GM21447 (cell line): ENCODE measurements around the gene RHCG.

ENCODE experiments used
- ATAC-seq: cut with Tn5 transposase; IDR thresholded peaks from one replicate; pipeline ENCODE4 v1.9.1; 2021; ENCODE audit not compliant: unreplicated experiment

Gene RHCG

DNA sequence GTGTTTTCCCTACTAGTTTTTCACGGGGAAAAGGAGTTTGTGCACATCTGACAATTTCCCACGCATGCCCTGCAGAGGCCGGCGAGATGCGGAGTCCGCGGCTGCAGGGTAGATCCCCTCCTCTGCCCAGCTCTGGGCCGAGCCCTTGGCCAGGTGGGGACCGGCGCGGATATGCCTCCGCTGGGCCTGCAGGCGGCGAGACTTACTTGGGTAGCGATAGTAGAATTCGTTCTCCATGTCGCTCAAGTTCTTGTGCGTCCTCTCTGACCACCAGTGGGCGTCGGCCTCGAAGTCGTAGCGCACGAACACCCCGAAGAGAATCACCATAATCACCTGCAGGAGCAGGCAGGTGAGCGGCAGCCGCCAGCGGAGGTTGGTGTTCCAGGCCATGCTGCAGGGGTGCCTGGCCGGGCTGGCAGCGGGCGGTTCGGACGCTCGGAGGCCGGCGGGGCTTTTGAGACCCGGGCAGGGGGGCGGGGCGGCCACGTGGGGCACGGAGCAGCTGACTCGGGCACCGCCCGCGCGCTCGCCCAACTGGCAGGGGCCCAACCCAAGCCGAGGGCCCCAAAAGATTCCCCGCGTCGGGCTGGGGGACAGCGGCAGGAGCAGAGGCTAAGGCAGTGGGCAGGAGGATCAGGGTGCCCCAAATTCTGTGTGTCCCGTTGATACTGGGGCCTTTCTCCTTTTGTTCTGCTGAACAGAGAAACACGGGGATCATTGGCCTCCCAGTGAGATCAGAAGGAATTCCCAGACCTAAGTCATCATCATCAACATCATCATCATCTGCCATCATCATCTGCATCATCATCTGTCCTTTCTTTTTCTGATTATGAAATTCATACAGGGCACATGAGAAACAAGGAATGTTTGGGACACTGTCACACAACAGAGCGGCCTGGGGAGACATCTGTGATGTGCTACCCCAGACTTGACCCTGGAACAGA is at the start of gene RHCG:
Gene RHCG (minus strand): TSS at position 429 of the 944 bp plus-strand sequence. CDS start 39 bp downstream, at position 390.
- no peak for ATAC-seq

DNA sequence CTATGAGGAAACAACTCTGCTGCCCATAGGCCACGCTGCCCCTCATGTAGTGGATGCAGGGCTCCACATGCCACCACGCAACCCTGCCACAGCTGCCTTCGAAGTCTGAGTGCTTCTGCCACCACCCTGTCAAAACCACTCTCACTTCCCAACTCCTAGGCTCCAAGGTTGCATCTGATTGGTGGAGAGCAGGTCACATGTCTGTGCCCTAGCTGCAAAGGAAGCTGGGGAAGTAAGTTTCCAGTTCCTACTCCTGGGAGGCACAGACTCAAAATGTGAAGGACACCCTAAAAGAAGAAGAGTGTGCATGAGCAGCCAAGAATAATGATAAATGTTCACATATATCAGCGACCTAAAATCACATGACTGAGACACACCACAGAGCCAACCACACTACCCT is 47.0 kb upstream of the RHCG start:
- no peak for ATAC-seq

DNA sequence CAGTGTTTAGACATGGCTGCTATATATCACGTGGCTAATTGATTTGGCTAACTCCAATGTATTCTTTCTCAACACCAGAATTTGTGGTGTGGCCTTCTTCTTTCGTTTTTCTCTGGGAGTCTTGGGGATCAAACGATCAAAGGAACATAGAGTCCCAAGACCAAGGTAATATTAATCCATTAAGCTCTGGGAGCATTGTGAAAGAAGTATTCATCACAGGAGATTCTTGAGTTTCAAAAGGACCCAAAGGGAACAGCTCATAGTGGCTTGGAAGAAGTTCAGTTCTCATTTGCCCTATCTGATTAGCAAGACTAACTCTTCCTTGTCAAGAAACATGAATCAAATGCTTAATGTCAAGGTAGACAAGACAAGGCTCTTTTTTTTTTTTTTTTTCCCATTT is 46.0 kb upstream of the RHCG start:
- no peak for ATAC-seq

DNA sequence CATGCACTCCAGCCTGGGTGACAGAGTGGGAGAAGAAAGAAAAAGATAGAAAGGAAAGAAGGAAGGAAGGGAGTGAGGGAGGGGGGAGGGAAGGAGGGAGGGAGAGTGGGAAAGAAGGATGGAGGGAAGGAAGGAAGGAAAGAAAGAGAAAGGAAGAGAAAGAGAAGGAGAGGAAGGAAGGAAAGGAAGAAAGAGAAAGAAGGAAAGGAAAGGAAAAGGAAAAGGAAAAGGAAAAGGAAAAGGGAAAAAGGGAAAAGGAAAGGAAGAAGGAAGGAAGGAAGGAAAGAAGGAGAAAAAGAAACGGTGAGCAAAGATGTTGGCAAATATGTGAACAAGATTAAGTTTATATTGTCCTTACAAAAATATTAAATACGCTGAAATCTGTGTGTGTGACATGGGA is 42.6 kb upstream of the RHCG start:
- no peak for ATAC-seq

DNA sequence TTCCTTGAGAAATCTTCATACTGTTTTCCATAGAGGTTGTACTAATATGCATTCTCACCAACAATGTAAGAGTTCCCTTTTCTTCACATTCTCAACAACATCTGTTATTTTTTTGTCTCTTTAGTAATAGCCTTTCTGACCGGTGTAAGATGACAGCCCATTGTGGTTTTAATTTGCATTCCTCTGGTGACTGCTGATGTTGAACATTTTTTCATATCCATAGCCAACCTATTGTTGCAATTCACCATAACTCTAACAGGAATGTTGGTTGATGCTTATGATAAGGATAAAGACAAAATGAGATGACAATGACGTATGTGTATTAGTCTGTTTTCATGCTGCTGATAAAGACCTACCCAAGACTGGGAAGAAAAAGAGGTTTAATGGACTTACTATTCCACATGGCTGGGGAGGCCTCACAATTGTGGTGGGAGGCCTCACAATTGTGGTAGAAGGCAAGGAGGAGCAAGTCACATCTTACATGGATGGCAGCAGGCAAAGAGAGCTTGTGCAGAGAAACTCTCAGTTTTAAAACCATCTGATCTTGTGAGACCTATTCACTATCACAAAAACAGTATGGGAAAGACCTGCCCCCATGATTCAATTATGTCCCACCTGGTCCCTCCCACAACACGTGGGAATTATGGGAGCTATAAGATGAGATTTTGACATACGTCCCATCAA is 37.6 kb upstream of the RHCG start:
- no peak for ATAC-seq

DNA sequence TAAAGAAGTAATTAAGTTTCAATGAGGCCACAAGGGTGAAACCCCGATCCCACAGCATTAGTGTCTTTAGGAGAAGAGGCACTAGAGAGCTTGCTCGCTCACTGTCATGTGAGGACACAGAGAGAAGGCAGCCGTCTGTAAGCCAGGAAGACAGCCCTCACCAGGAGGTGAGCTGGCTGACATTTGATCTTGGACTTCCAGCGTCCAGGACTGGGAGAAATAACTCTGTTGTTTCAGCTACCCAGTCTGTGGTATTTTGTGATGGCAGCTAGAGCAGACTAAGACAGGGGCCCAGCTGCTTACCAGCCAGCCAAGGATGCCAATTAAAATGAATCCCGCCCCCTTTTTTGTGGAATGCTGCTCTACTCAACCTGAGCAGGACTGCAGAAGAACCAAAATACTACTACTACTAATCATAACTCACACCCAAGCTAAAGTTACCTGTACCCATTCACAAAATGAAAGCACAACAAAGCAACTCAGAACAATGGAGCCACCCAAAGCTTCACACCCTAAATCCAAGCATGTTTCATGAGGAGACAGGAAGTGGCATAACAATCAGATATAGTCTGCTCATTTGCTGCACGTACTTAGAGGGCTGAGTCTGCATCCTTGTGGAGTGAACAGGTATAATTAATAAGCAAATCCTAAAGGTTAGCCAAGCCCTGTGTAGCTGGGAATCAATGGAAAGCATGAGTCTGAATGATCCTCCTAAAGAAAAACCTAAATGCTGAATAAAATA is 35.6 kb upstream of the RHCG start:
- no peak for ATAC-seq

DNA sequence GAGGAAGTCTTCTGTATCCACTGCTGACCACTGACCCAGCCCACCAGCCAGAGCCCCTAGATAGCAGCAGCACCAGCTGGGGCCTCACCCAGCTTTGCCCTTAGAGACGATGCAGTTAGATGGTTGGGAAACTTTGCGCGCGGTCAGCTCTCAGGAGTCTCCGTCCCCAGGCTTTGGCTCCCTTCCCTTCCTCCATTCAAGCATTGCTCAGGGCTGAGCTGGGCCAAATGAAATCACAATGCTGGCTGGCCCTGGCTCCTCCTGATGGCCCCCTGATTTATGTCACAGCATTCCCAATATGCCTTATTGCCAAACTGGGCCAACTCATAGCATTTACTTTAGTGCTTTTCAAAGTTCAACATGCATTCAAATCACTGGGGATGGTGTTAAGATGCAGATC is 34.6 kb upstream of the RHCG start:
- no peak for ATAC-seq

DNA sequence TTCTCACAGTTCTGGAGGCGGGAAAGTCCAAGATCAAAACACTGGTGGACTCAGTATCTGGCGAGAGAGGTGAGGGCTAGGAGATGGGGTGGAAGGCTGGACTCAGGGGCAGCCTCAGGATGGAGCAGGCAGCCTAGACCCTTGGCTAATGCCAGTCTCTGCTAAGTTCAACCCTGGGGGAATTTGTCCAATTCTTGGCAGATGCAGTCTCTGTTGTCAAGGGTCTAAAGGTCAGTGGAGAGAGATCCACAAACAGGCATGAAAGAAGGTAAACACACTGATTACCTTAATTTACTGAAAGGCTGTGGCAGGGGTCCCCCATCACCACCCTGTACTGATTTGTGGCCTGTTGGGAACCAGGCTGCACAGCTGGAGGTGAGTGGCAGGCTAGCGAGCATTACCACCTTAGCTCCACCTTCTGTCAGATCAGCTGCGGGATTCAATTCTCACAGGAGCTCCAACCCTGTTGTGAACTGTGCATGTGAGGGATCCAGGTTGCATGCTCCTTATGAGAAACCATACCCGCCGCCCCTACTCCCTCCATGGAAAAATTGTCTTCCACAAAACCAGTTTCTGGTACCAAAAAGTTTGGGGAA is 32.5 kb upstream of the RHCG start:
- ATAC-seq: no peak

DNA sequence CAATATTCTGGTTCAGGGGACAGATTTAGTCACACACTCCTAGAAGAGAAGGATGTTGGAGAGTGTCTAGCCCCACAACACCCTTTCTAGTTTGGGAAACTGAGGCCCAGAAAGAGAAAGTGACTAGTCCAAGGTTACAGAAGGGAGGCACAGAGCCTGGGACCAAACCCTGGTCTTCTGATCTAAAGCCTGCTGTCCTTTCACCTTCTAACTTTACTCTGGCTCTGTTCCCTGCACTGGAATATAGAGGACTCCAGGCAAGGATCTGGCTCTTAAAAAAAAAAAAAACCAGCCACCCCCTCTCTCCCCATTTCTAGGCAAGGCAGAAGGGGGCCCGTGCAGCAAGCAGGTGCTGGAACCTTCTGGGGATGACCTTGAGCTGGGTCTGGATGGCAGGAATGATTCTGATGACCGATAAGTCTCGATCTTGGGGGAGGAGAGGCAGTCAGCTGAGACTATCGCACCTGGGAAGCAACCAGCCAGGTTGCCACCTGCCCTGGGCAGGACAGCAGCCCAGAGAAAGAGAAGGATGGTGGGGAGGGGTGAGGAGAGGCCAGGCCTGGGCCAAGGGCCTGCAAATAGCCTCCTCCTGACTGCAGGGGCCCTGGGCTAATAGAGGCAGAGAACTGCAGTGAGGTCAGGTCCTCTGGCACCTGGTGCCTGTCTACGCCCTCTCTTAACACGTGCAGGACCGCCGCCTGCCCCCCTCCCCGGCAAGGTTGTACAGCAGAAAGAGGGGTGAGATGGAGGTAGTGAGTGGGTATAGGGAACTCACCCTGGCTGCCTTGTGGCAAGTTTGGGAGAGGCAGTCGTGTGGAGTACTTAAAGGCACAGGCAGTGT is 30.4 kb upstream of the RHCG start:
- no peak for ATAC-seq

DNA sequence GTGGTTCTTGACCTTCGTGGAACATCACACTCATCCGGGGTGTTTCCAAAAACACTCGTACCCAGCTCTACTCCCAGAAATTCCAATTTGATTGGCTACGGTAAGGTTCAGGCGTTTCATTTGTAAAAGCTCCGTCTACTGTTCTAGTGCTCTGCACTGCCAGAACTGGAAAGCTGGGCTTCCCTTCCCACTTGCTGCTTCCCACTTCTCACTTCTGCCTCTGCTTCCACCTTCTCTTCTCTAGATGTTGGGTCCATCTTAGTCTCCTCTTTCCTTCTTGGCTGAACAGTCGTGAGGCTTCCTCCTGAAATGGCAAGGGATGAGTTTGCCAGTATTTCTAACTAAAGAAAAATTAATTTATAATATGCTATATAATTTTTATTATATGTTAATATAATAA is 29.8 kb upstream of the RHCG start:
- no peak for ATAC-seq

DNA sequence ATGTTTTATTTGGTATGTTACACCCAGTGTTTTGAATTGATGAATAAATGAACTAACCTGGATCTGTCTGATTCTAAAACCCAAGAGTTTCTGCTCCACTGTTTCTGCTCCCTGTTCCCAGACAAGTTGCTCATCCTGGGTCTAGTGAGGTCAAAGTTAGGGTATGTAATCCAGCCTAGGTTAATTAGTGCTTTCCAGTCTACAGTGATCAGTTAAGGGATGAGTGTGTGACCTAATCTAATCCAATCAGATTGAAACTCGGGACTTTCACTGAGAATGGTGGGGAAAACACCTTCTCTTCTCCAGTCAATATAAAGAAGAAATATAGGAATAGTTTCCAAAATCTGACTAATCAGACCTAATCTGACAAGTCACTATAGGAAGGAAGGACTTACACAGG is 27.8 kb upstream of the RHCG start:
- ATAC-seq: no peak

DNA sequence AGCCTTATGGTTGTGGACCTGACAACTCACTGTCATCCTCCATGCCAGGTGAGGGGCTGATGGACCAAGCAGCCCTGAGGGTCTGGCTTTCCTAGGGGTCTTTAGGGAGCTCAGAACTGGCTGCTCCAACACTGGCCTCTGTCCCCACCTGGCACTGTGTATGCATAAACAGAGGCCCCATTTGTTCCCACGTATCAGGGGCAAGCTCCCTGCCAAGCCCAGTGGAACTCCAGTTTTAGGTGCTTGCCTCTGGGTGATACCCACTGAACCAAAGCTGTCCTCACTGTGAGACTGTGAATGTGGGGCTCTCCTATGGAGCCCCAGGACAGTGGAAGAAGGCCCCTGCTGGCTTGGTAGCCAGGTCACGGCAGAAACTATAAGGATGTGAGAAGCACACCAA is 26.7 kb upstream of the RHCG start:
- ATAC-seq: no peak

DNA sequence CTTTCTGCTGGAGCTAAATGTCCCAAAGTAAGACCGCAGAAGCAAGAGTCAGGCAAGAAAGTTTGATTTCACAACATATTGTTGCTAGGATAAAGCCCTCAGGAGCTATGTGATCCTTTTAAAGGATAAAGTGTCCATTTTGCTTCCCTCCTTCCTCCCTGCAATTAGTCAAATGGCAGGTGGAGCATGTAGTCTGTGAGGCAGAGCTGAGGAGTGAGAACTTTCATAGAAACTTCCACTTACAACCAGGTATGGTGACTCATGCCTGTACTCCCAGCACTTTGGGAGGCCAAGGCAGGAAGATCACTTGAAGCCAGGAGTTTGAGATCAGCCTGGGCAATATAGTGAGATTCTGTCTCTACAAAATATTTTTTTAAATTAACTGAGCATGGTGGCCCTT is 25.2 kb upstream of the RHCG start:
- no peak for ATAC-seq

DNA sequence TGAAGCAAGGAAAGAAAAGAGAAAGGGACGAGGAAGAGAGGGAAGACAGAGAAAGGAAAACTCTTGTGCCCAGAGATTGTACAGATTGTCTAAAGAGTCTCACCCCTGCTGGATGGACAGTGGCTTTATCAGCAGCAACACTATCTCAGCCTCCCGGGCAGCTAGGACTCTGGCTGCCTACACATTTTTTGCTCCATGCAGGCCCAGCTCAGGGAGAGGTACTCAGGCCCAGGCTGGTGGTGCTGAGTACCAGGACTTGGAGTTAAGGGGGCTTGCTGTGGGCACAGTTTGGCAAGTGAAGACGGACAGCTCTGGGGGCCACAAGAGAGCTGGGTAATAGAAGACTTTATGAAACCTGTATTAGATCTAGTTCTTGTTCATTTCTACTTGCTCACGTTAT is 19.1 kb upstream of the RHCG start:
- ATAC-seq: no peak

DNA sequence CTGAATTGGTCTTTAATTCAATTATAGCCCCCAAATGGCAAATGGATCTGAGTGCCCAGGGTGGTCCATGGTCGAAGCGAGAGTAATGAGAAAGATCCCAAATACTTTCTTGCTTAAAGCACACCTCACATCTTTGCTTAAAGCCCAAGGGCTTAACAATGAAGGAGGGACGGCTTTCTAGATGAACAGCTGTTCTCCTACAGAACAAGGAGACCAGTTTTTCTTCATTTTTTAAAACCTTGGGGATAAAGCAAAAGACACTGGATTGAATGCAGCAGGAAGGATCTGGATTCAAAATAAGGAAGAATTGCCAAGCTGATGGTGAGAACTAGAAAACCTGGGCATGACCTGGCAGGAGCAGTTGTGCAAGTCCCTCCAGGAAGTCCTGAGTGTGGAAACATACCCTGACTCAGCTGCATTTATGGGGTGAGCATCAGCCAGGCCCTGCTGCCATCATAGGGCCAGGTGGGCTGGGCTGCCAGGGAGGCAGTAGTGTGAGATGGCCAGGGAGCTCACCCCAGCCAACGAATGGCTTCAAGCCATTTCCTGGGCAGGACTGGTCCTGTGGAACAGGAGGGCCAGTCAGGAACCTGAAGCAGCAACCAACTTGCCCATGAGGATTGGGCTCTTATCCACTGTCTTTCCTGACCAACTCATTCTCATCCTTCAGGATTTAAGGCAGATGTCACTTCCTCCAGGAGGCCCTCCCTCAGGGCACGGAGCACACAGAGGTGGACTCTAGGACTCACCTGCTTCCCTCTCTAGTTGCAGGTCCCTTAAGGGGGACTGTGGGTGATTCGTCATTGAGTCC is 18.4 kb upstream of the RHCG start:
- ATAC-seq: no peak

DNA sequence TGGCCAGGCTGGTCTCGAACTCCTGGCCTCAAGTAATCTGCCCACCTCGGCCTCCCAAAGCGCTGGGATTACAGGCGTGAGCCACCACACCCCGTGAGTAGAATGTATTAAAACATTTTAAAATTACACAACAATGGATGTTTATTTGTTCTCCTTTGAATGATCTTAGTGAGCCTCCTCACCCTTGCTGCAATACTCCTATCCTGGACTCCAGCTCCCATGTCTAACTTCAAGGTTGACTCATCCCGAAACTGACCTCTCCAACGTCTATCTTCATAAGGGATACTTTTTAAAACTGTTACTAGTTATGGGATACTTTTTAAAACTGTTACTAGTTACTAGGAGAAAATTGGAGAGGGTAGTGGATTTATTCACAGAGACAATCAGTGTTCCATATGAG is 17.8 kb upstream of the RHCG start:
- no peak for ATAC-seq

DNA sequence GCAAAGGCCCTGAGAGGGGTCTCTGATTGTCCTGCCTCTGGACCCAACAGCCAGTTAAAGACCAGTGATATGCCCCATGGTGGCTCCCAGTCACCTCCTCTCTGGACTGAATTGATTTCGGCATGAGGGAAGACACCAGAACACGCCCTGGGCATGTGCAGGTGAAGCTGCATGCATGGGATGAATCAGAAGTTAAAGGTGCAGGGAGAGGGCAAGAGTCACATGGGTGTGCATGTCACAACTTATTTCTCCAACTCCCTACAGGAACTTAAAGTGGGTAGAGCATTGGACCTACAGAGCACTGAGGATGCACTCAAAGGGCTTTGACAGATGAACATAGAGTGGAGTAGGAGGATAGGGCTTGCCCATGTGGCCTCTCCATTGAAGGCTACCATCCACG is 16.9 kb upstream of the RHCG start:
- no peak for ATAC-seq

DNA sequence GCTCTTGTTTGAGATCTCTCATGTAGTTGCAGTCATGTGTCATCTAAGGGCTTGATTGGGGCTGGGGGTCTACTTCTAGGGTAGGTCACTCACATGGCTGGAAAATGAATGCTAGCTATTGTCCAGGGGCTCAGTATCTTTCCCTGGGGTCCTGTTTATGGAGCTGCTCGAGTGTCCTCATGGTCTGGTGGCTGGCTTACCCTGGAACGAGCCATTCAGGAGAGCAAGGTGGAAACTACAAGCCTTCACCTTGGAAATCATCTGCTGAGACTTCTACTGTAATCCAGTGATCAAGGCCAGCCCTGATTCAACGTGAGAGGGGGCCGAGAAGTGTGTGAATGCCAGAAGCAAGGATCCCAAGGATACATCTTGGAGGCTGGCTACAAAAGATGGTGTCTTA is 16.2 kb upstream of the RHCG start:
- no peak for ATAC-seq

DNA sequence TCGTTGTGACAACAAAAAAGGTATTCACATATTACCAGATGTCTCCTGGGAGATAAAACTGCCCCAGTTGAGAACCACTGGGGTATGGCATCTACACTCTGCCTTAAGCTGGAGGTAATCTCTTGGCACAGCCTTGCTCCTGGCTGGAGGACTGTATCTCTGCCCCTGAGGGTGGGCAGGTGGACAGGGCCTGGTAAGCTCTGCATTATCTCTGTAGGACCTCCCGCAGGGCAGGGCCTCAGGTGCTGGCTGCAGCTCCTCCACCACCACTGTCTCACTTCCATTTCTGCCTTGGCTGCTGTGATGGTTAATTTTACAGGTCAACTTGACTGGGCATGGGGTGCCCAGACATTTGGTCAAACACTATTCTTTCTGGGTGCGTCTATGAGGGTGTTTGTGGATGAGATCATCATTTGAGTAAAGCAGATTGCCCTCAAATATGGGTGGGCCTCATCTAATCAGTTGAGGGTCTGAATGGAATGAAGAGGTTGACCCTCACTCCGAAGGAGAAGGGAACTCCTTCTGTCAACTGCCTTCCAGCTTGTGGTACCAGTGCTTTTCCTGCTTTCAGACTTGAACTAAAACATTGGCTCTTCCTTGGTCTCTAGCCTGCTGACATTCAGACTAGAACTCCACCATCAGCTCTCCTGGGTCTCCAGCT is 9.8 kb upstream of the RHCG start:
- no peak for ATAC-seq
